HS-27A (cell line): Measurements from ENCODE around the gene CHST13.

Source experiments
- DNase-seq: peaks from one replicate; pipeline ENCODE4 v3.0.0-alpha.2; 2012; ENCODE audit warnings: low read depth, missing footprints

Gene CHST13

GRCh38 chr3:126523745-126524428 lies at the start of gene CHST13:
Gene CHST13, plus strand, starts transcription at chr3:126524155. Its CDS starts 178 bp downstream, at chr3:126524333.
- no peak for DNase-seq

GRCh38 chr3:126474498-126475412 lies 49.2 kb upstream of the CHST13 start:
- DNase-seq = no peak

- DNase-seq = peak; percentile 64
Measured at GRCh38 chr3:126475413-126476114, 48.4 kb upstream of the CHST13 start, which contains the start of gene ZXDC. Gene ZXDC, minus strand, starts transcription at chr3:126475891. Its CDS starts 26 bp downstream, at chr3:126475865.

- DNase-seq = no peak
Measured at GRCh38 chr3:126476166-126477060, 47.5 kb upstream of the CHST13 start.

GRCh38 chr3:126477061-126477380 lies 46.9 kb upstream of the CHST13 start:
- DNase-seq = no peak

GRCh38 chr3:126478581-126479310 lies 45.2 kb upstream of the CHST13 start:
- DNase-seq = no peak

GRCh38 chr3:126479642-126480041 lies 44.3 kb upstream of the CHST13 start:
- no peak for DNase-seq

- DNase-seq = no peak
Measured at GRCh38 chr3:126480206-126480605, 43.7 kb upstream of the CHST13 start.

GRCh38 chr3:126480861-126481260 lies 43.1 kb upstream of the CHST13 start:
- no peak for DNase-seq

GRCh38 chr3:126481808-126482502 lies 42.0 kb upstream of the CHST13 start:
- DNase-seq = no peak

GRCh38 chr3:126482503-126483255 lies 41.3 kb upstream of the CHST13 start:
- no peak for DNase-seq

GRCh38 chr3:126483321-126483761 lies 40.6 kb upstream of the CHST13 start:
- no peak for DNase-seq

- DNase-seq = no peak
Measured at GRCh38 chr3:126484148-126484547, 39.8 kb upstream of the CHST13 start.

- DNase-seq = no peak
Measured at GRCh38 chr3:126484662-126485061, 39.3 kb upstream of the CHST13 start.

- DNase-seq = no peak
Measured at GRCh38 chr3:126485176-126485897, 38.6 kb upstream of the CHST13 start.

- no peak for DNase-seq
Measured at GRCh38 chr3:126485956-126486355, 38.0 kb upstream of the CHST13 start.

- DNase-seq = no peak
Measured at GRCh38 chr3:126486360-126486847, 37.6 kb upstream of the CHST13 start.

- no peak for DNase-seq
Measured at GRCh38 chr3:126487151-126487771, 36.7 kb upstream of the CHST13 start.
